ENCODE data around the gene PAK6. TPM values are rescaled to one million over a fixed set of nuclear protein-coding genes. Genes with fewer than 3 reads are reported as not detected.
A peak's percentile ranks its signal among the peaks of the same experiment; 100 is the strongest.

PAK6 gene
- total and polyA plus RNA-seq, 11 donors, result 0.93 to 17.4 (median 7.6) TPM

GRCh38 chr15:40275954-40276353 is 37.1 kb downstream of the PAK6 start:
- DNase-seq (no peak), ATAC-seq (no peak)
- Histone ChIP-seq H3K27me3 (peaks cover 5 to 33% (median 21%) of the 10 kb centered on the region in 9 donors), H3K27ac (no peak overlapping the region), H3K36me3 (no peaks in the 10 kb centered on the region), H3K4me1 (peaks cover 0 to 34% (median 5%) of the 10 kb centered on the region in 12 donors), H3K4me3 (no peak overlapping the region), H3K9me3 (no peaks in the 10 kb centered on the region)
- intact Hi-C loops (cut with DNase I), result loop anchor here (1.0 to 10.0 kb wide), 9 partner anchors 36 to 491 kb away; partner anchors contain the start of gene FSIP1 (in 2 of the 10)
- 92 to 95% (median 93%) methylated on average over 5 to 7 of the region's 7 CpGs for WGBS, 4 donors
- TF ChIP-seq POLR2A (IDR thresholded peaks at IDR 0.05) (no peak), CTCF (IDR thresholded peaks at IDR 0.05) (no peak)

GRCh38 chr15:40276927-40277326 is 38.1 kb downstream of the PAK6 start:
- ATAC-seq, result no peak
- Histone ChIP-seq H3K9me3 (no peaks in the 10 kb centered on the region), H3K27me3 (peaks cover 9 to 42% (median 30%) of the 10 kb centered on the region in 9 donors), H3K36me3 (no peaks in the 10 kb centered on the region), H3K4me1 (peaks cover 0 to 37% (median 5%) of the 10 kb centered on the region in 12 donors), H3K4me3 (no peak overlapping the region), H3K27ac (no peak overlapping the region)
- intact Hi-C loops (cut with DNase I), result loop anchor here in 6 of 10 donors (5.0 to 10.0 kb wide), 4 partner anchors 35 to 492 kb away; partner anchors contain the start of gene FSIP1 (in 2 of the 6)
- no peak for TF ChIP-seq POLR2A (IDR thresholded peaks at IDR 0.05)
- WGBS, 4 donors, result 47 to 52% (median 50%) methylated on average over 4 of the region's 4 CpGs
- no peak for DNase-seq

- ATAC-seq, result no peak
- intact Hi-C loops (cut with DNase I), result loop anchor here in 6 of 10 donors (5.0 to 10.0 kb wide), 4 partner anchors 35 to 493 kb away; partner anchors contain the start of gene FSIP1 (in 2 of the 6)
- WGBS, 4 donors, result 31 to 50% (median 47%) methylated on average over 16 of the region's 16 CpGs
- Histone ChIP-seq H3K36me3 (no peaks in the 10 kb centered on the region), H3K9me3 (no peaks in the 10 kb centered on the region), H3K4me1 (peaks cover 0 to 42% (median 9%) of the 10 kb centered on the region in 12 donors), H3K4me3 (peak overlapping the region in 1 of 12 donors; percentile 15), H3K27ac (no peak overlapping the region), H3K27me3 (peaks cover 12 to 47% (median 35%) of the 10 kb centered on the region in 9 donors)
- TF ChIP-seq CTCF (IDR thresholded peaks at IDR 0.05), result no peak
- TF ChIP-seq POLR2A (IDR thresholded peaks at IDR 0.05), result no peak
- DNase-seq, result no peak
Observed at GRCh38 chr15:40277471-40277870, 38.6 kb downstream of the PAK6 start.

GRCh38 chr15:40278026-40278425 is 39.2 kb downstream of the PAK6 start:
- Histone ChIP-seq H3K27ac (no peak overlapping the region), H3K36me3 (no peaks in the 10 kb centered on the region), H3K27me3 (peaks cover 17 to 53% (median 41%) of the 10 kb centered on the region in 9 donors), H3K4me3 (no peak overlapping the region), H3K9me3 (no peaks in the 10 kb centered on the region), H3K4me1 (peaks cover 0 to 48% (median 14%) of the 10 kb centered on the region in 12 donors)
- no peak for DNase-seq
- WGBS, 4 donors, result 64 to 78% (median 68%) methylated on average over 9 to 10 of the region's 10 CpGs
- intact Hi-C loops (cut with DNase I), result loop anchor here (2.0 to 10.0 kb wide), 8 partner anchors 31 to 493 kb away; partner anchors contain the start of gene FSIP1 (in 2 of the 10)
- no peak for ATAC-seq
- TF ChIP-seq CTCF (IDR thresholded peaks at IDR 0.05), result no peak

All from heart left ventricle (tissue), 16 donors.